Activated naive CD4-positive, alpha-beta T cell treated with anti-CD3 and anti-CD28 coated beads, Interleukin-2, amount 50 U/mL, for 72 hours (primary cell): Measurements from ENCODE around the gene NRTN. TPM values are rescaled to one million over a fixed set of nuclear protein-coding genes. Genes with fewer than 3 reads are reported as not detected.
"Not testable (repeated sequence)": the region's sequence is repeated elsewhere in the genome, so short reads cannot be mapped to it uniquely, and the experiment has no call there.

Experiments used
- ATAC-seq, 2 donors: fragments of 150-1000 bp; cut with Tn5 transposase; 2 replicates each; pipeline ENCODE4 v1.10.0; 2021; ENCODE audit warnings: mild to moderate bottlenecking in 2 of 2, moderate library complexity in 2 of 2
- DNase-seq, 2 donors: peaks; one replicate each; pipeline ENCODE4 v3.0.0; 2021 to 2022; ENCODE audit warnings: low spot score in 2 of 2
- H3K27ac Mint-ChIP-seq, 2 donors: one replicate each; pipeline ENCODE4 v1.8.0; 2022; ENCODE audit warnings: mild to moderate bottlenecking in 2 of 2, mixed read lengths in 2 of 2
- H3K36me3 Mint-ChIP-seq, 2 donors: one replicate each; pipeline ENCODE4 v1.8.0; 2022; ENCODE audit warnings: mixed read lengths in 2 of 2
- H3K9me3 Mint-ChIP-seq, 2 donors: one replicate each; pipeline ENCODE4 v1.8.0; 2022; ENCODE audit warnings: mixed read lengths in 2 of 2
- total RNA-seq, 2 donors: library from RNA; stranded (reverse); gene quantifications; one replicate each; pipeline ENCODE4 v1.2.3, GENCODE V29; 2022

Gene NRTN, protein sequence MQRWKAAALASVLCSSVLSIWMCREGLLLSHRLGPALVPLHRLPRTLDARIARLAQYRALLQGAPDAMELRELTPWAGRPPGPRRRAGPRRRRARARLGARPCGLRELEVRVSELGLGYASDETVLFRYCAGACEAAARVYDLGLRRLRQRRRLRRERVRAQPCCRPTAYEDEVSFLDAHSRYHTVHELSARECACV
- total RNA-seq, result 1 to 10 TPM; 1.1 to 2.1 TPM

DNA sequence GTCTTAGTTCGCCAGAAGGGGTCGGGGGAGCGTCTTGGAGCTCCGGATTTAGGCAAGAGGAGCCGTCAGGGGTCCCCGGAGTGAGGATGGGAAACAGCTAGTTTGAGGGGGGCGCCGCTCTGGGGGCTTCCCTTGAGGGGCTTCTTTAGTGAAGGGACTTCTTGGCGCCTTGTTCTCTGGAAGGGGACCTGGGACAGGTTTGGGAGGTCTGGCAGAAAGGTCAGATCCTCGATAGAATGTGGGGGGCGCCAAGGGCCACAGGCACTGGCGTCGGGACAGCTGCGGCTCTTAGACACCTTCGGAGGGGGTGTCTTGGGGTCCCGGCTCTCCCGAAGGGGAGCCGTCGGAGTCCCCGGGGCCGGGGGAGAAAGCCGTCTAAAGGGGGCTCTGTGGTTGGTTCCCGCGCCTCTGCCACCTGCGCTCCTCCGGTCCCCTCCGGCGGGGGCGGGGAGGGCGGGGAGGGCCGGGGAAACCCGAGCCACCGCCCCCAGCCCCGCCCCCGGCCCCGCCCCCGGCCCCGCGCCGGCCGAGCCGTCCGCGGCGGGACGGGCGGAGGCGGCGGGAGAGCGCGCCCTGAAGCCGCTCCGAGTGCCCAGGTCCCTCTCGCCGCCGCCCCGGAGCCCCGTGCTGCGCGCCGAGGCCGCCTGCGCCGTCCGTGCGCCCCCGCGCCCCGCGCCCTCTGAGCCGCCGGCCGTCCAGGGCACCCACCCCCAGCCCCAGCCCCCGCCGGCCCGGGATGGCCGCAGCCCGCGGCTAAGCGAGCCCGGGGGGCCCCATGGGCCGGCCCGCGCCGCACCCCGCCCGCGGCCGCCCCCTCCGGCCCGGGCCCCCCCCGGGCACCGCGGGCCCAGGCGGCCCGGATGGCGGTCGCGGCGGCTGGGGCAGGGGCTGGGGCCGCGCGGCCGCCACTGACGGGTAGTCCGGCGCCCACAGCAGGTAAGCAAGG lies at the start of gene NRTN:
Gene NRTN (plus strand): TSS at position 552 of the 946 bp plus-strand sequence. CDS start 19,099 bp downstream, outside the sequence.
- no peaks in the 10 kb centered on the region for H3K9me3 Mint-ChIP-seq
- no peaks in the 10 kb centered on the region for H3K36me3 Mint-ChIP-seq
- ATAC-seq (peak; percentile 24 to 43), DNase-seq (peak in 1 of 2 donors; percentile 47)
- peak within 1 kb of the TSS; percentile 40 to 74 for H3K27ac Mint-ChIP-seq

DNA sequence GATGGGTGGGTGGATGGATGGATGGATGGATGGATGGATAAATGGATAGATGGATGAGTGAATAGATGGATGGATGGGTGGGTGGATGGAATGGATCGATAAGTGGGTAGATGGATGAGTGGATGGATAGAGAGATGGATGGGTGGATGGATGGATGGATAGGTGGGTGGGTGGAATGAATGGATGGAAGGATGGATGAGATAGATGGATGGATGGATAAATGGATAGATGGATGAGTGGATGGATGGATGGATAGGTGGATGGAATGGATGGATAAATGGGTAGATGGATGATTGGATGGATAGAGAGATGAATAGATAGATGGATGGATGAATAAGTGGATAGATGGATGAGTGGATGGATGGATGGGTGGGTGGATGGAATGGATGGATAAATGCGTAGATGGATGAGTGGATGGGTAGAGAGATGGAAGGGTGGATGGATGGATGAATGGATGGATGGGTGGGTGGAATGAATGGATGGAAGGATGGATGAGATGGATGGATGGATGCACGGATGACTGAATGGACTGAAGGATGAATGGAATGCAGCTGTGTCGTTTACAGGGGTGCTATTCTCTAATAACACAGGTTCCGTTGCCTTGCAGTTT lies 42.2 kb upstream of the NRTN start:
- DNase-seq, result no peak
- H3K36me3 Mint-ChIP-seq, result no peaks in the 10 kb centered on the region
- H3K9me3 Mint-ChIP-seq, result no peaks in the 10 kb centered on the region
- no peak for ATAC-seq
- H3K27ac Mint-ChIP-seq, result no peak overlapping the region

DNA sequence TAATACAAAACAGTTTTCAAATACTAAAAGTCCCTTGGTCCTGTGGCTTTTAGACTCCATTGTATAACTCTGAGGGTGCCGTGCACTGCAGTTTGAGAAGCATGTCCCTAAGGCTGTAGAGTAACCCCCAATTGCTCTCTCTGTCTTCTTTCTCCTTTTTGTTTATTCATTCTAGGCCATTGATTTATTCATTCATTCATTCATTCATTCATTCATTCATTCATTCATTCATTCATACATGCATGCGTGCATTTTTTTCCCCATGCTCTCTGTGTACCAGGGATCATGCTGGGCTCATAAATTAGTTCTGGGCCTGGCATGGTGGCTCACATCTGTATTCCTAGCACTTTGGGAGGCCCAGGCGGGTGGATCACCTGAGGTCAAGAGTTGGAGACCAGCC lies 39.6 kb upstream of the NRTN start:
- ATAC-seq, result no peak

DNA sequence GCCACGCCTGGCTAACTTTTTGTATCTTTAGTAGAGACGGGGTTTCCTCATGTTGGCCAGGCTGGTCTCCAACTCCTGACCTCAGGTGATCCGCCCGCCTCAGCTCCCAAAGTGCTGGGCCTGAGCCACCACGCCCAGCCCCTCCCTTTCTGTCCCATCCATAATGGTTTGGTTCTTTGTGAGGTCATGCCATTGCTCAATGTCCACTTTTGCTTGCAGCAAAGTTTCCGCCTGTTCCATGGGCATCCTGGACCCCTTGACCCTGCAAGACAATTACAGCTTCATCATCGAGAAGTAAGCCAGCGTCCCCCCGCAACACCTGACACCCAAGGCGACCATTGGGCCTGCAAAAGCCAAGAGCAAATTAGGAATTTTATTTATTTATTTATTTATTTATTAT lies 36.9 kb upstream of the NRTN start:
- H3K9me3 Mint-ChIP-seq, result no peaks in the 10 kb centered on the region
- no peaks in the 10 kb centered on the region for H3K36me3 Mint-ChIP-seq
- DNase-seq (no peak), ATAC-seq (no peak)
- H3K27ac Mint-ChIP-seq, result no peak overlapping the region

More for the DNA sequence above, 39.6 kb upstream of the NRTN start:
- no peak for DNase-seq
- Mint-ChIP-seq H3K36me3 (no peaks in the 10 kb centered on the region), H3K9me3 (no peaks in the 10 kb centered on the region), H3K27ac (no peak overlapping the region)

DNA sequence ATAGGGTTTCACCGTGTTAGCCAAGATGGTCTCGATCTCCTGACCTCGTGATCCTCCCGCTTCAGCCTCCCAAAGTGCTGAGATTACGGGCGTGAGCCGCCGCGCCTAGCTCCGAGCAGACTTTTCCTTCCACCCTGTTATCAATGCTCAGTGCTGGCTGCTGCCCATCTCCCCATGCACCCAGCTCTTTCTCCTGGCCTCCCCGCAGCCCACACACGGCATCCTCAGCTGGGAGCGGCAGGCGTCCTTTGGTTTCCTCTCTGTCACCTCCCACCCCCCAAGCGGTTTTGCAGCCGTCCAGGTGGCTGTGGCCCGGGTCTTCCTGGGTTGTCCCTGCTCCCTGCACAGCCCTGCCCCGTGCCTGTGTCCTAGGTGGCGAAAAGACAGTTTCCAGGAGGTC lies 32.5 kb upstream of the NRTN start:
- H3K9me3 Mint-ChIP-seq, result no peaks in the 10 kb centered on the region
- no peaks in the 10 kb centered on the region for H3K36me3 Mint-ChIP-seq
- no peak for DNase-seq
- H3K27ac Mint-ChIP-seq, result no peak overlapping the region
- no peak for ATAC-seq

DNA sequence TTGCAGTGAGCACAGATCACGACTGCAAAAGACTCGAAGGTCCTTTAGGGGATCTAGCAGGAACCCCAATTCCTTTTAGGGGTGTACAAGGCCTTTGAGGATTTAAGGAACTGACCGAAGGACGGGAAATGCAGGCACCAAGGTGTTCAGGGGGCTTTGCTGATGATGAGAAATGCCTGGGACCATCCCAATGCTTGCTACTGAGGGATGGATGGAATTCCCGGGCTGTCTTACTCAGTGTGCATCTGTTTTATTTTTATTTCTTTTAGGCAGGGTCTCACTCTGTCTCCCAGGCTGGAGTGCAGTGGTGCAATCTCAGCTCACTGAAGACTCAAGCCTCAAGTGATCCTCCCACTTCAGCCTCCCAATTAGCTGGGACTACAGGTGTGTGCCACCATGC lies 31.6 kb upstream of the NRTN start:
- DNase-seq, result no peak
- Mint-ChIP-seq H3K36me3 (no peaks in the 10 kb centered on the region), H3K27ac (no peak overlapping the region), H3K9me3 (no peaks in the 10 kb centered on the region)
- no peak for ATAC-seq

DNA sequence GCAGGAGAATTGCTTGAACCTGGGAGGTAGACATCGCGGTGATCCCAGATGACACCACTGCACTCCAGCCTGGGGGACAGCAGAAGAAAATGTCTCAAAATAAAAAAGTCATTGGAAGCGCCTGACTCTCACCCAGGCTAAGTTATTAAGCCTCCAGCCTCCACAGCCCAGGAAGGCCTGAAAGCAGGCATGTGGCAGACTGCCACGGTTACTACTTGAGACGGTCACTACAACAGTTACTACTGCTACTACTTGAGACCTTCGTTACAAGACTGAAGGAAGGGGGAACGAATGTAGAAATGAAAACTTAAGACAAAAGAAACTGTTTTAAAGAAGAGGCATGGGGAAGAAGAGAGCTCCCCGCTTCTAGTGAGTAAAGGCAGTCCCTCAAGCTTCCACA lies 29.9 kb upstream of the NRTN start:
- no peaks in the 10 kb centered on the region for H3K9me3 Mint-ChIP-seq
- ATAC-seq (no peak), DNase-seq (no peak)
- no peak overlapping the region for H3K27ac Mint-ChIP-seq
- no peaks in the 10 kb centered on the region for H3K36me3 Mint-ChIP-seq

DNA sequence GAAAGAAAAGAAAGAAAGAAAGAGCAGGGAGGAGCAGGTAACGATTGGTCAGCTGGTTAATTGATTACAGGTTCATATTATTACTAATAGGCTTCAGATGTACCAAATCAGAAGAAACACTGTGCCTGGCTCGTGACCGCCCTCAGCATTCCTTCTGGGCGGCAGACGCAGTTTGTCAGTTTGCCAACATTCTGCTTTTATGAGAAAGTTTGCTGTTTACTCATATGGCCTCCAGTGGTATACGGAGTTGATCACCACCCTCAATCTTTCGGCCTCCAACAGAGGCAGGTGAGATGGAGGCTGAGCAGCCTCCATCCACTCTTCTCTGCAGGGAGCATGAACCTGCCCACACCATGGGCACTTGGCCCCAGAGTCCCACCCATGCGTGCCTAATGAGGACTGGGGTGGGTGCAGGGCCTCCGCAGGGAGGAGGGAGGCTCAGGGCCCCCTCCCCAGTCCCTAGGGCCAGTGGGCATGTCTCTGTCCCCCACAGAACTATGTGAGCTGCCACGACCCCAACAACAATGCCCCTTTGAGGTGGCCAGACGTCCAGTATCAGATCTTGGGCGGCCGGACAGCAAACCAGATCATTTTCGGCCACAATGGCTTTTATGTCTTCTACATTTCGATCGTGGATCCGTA lies 29.1 kb upstream of the NRTN start:
- Mint-ChIP-seq H3K27ac (no peak overlapping the region), H3K9me3 (no peaks in the 10 kb centered on the region), H3K36me3 (no peaks in the 10 kb centered on the region)
- DNase-seq, result no peak
- ATAC-seq, result no peak

DNA sequence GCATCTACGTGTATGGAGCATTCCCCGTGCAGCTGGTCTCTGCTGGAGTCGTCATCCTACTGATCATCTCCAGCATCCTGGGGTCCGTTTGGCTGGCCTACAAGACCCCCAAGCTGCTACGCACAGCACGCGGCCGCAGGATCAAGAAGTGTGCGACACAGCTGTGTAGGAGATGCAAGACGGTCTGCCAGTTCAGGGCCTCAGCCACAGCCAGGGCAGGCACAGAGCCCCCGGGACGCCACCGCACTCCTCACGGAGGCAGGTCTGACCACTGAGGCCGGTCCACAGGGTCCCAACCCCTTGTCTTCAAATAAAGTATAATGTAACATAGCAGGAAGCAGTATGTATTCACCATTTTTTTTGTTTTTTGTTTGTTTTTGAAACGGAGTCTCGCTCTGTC lies 26.5 kb upstream of the NRTN start:
- Mint-ChIP-seq H3K36me3 (no peaks in the 10 kb centered on the region), H3K9me3 (no peaks in the 10 kb centered on the region), H3K27ac (no peak overlapping the region)
- no peak for DNase-seq
- no peak for ATAC-seq

DNA sequence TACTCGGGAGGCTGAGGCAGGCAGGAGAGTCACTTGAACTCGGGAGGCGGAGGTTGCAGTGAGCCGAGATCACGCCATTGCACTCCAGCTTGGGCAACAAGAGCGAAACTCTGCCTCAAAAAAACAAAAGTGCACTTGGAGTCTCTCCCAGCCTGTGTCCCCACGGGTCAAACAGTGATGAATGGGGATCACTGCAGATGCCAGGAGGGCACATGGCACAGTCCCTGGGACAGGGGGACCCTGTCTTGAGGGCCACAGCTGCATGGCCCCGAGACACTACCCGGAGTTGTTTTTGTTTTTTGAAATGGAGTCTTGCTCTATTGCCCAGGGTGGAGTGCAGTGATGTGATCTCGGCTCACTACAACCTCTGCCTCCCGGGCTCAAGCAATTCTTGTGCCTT lies 24.0 kb upstream of the NRTN start:
- not testable (repeated sequence) for H3K9me3 Mint-ChIP-seq, H3K36me3 Mint-ChIP-seq, ATAC-seq, H3K27ac Mint-ChIP-seq, DNase-seq

DNA sequence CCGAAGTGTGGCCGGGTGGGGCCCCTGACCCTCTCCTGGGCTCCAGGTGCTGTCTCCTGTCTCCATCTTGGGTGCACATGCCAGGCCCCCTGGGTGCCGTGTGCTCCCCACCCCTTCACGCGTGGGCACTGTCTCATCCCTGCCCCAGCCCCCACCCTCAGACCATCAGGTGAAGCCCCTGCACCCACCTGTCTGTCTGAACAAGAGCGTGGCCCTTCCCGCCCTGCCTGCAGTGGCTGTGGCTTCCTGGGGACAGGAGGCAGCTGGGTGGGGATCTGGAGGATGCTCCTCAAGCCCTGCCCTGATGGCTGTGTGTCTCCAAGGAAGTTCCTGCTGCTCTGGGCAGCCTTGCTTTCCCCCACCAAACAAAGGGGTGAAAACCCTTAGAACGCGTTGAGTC lies 22.5 kb upstream of the NRTN start:
- peaks cover 0 to 7% of the 10 kb centered on the region in 2 donors for H3K36me3 Mint-ChIP-seq
- ATAC-seq, result no peak
- no peaks in the 10 kb centered on the region for H3K9me3 Mint-ChIP-seq
- no peak for DNase-seq
- no peak overlapping the region for H3K27ac Mint-ChIP-seq

DNA sequence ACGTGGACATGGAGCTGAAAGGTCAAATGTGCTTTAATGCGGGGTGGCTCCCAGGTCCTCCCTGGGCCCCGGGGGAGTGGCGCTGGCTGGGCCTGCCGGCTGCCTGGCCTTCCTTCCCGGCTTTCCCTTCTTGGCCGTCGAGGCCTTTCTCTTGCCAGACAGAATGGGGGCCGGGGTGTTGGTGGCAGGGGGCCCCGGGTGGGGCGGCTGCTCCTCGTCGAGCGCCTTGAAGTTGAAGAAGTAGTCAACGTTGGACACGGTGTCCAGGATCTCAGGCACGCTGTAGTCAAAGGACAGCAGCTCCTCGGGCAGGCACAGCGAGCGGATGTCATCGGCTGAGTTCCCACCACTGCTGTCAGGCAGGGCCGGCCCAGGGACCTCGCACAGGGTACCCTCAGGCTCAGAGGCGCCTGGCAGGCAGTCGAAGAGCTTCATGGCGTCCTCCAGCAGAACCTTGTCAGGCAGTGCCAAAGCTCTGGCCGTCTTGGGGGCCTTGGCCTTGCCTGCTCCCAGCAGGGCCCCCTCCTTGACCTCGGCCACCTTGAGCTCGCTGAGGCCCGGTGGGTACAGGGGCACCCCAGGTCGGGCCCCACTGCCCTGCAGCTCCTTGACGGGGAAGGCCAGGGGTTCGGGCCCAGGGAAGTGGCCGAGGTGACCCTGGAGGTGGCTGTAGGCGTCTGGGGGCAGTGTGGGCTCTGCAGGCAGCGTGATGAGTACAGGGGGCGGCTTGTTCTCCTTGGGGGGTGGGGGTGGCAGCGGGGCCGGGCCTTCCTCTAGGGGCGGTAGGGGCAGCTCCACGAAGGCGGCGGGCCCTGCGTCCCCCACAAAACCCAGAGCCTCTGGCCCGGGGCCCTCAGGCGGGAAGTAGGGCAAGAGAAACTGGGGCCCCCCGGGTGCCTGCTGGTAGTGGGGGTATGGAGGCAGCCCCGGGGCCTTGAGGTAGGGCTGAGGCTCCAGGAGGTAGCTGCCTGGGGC lies 21.6 kb upstream of the NRTN start:
- no peak for DNase-seq
- Mint-ChIP-seq H3K27ac (no peak overlapping the region), H3K36me3 (peaks cover 0 to 7% of the 10 kb centered on the region in 2 donors), H3K9me3 (no peaks in the 10 kb centered on the region)
- peak; percentile 5 to 10 for ATAC-seq

DNA sequence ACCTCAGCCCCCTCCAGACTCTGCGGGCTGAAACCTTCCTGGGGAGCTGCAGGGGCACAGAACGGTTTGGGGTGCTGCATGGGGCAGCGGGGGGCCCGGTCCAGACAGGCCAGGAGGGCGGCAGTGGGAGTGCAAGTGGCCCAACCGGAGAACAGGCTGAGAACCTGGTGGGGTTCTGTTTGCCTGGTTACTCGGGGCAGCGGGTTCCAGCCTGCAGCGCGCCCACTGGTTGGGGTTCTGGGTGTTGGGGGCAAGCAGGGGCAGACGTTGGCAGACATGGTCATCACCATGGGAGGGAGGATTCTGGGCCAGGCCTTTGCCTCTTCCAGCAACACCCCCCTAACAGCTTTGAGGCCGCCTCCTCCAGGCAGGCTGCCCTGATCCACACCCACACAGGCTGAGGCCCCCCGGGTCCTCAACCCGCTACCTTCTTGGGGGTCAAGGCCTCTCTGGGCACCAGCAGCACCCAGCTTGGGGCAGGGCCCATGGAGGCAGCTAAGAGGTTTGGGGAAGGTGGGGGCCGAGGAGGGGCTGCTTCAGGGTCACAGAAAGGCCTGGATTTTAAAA lies 20.2 kb upstream of the NRTN start, which contains the start of gene PRR22:
Gene PRR22 (minus strand): TSS at position 166 of the 567 bp plus-strand sequence. CDS start 86 bp downstream, at position 80.
- H3K9me3 Mint-ChIP-seq, result no peaks in the 10 kb centered on the region
- peak in 1 of 2 donors; percentile 2 for ATAC-seq
- no peak for DNase-seq
- peaks cover 0 to 7% of the 10 kb centered on the region in 2 donors for H3K36me3 Mint-ChIP-seq
- peak within 1 kb of the TSS in 1 of 2 donors; percentile 55 for H3K27ac Mint-ChIP-seq

DNA sequence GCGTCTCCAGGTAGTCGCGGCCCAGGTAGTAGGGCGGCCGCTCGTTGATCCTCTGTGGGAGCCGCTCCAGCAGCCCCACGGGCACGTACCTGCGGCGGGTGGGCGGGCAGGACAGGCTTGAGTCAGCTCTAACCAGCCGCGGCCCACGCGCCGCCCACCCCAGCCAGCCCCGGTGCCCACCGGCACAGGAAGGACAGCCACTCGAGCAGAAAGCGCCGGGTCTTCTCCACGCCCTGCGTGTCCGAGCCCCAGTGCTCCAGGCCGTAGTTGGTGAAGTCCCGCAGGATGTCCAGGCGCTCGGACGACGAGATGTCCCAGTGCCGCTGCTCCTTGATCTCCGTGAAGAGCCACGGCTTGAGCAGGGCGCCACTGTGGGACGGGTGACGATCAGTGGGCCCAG lies 19.4 kb upstream of the NRTN start:
- no peak for DNase-seq
- ATAC-seq, result no peak
- Mint-ChIP-seq H3K36me3 (peaks cover 6 to 13% of the 10 kb centered on the region in 2 donors), H3K9me3 (no peaks in the 10 kb centered on the region), H3K27ac (no peak overlapping the region)

DNA sequence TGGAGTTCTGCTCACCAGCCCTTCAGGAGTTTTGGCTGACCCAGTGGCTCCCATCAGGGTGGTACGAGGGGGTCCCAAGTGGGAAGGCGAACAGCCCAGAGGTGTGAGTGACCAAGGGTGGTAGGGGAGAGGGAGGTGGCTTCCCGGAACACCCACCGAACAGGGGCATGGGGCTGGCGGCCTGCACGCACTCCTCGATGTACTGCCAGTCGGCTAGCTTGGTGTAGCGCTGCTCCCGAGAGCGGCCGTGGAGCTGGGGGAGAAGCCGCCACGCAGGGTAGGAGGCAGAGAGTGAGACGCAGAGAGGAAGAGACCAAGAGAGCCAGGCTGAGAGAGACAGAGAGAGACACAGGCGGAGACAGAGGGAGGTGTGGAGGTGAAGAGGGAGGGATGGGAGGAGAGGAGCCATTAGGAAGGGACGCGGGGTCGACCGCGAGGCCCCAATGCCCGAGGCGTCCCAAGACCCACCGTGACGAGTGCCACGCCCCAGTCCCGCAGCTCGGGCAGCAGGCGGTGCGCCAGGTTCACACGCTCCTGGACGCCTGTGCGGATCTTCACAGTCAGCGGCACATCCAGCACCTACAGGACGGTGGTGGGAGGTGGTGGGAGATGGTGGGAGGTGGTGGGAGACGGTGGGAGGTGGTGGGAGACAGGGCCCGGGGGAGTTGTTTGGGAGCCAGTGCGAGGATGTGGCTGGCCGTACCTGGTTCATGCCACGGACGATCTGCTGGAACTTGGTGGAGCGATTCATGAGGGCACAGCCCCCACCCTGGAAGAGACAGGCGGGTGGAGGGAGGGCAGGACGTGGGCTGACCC lies 18.1 kb upstream of the NRTN start:
- ATAC-seq (no peak), DNase-seq (no peak)
- no peaks in the 10 kb centered on the region for H3K9me3 Mint-ChIP-seq
- peak overlapping the region in 1 of 2 donors; percentile 65 for H3K27ac Mint-ChIP-seq
- peaks cover 15 to 21% of the 10 kb centered on the region in 2 donors for H3K36me3 Mint-ChIP-seq
